Omental fat pad (tissue), 4 donors: ENCODE results near the gene OR10T2. TPM values are rescaled to one million over a fixed set of nuclear protein-coding genes. Genes with fewer than 3 reads are reported as not detected.
"Not testable (repeated sequence)": the region's sequence is repeated elsewhere in the genome, so short reads cannot be mapped to it uniquely, and the experiment has no call there.

Experiments used
- ATAC-seq: fragments of 150-250 bp; one replicate; pipeline ENCODE4 v1.9.1; 2016; ENCODE audit warnings: mild to moderate bottlenecking, moderate library complexity; ENCODE audit not compliant: low FRiP score
- DNase-seq: peaks from one replicate; pipeline ENCODE4 v3.0.0-alpha.2; 2019; ENCODE audit warnings: low spot score
- total RNA-seq, 4 donors: library from RNA; depleted of rRNA; stranded (reverse); fragments of >200 nt; gene quantifications; one replicate each; pipeline ENCODE4 v1.1.0, GENCODE V29; 2016
- TF ChIP-seq, protein P1 (sequence below), 3 donors: fragments of 450-650 bp; IDR thresholded peaks; one replicate each; pipeline ENCODE4 v1.5.1; 2016 to 2017; ENCODE audit warnings: antibody characterized with exemption in 3 of 3, mild to moderate bottlenecking in 3 of 3, moderate library complexity in 2 of 3

The OR10T2 gene
- total RNA-seq, 4 donors from 2014 or later: not detected

DNA sequence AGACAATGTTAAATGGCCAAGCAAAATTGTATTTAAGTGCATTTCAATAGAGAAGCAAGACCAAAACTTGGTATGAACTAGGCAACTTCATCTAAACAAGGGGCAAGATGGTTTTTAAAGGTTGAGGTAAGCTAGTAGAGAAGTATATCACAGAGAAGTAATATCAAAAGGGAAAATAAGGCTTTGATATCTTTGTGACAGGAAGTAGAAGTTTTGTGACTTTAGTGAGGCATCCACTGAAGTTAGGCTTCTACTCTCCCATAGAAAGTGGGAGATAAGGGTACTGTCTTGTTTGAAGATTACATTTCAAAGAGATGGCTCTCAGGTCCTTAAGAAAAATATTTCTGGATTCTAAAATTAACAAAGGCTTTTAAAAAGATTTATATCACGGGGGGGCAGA, 8.9 kb downstream of the OR10T2 start:
- ATAC-seq: no peak
- TF ChIP-seq, protein P1, sequence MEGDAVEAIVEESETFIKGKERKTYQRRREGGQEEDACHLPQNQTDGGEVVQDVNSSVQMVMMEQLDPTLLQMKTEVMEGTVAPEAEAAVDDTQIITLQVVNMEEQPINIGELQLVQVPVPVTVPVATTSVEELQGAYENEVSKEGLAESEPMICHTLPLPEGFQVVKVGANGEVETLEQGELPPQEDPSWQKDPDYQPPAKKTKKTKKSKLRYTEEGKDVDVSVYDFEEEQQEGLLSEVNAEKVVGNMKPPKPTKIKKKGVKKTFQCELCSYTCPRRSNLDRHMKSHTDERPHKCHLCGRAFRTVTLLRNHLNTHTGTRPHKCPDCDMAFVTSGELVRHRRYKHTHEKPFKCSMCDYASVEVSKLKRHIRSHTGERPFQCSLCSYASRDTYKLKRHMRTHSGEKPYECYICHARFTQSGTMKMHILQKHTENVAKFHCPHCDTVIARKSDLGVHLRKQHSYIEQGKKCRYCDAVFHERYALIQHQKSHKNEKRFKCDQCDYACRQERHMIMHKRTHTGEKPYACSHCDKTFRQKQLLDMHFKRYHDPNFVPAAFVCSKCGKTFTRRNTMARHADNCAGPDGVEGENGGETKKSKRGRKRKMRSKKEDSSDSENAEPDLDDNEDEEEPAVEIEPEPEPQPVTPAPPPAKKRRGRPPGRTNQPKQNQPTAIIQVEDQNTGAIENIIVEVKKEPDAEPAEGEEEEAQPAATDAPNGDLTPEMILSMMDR (IDR thresholded peaks at IDR 0.05): no peak
- DNase-seq: no peak

DNA sequence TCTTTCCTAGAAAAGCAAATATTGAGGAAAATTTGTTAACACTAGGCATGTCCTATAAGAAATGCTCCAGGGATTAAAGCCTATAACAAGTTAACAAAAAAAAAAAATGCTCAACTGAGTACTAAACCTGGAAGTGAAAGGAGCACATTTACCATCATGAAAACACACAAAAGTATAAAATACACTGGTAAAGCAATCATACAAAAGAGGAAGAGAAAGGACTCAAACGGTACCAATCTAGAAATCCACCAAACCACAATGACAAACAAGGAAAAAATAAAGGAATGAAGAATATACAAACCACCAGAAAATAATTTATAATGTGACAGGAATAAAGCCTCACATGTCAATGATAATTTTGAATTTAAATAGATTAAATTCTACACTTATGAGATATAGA, 24.4 kb downstream of the OR10T2 start:
- ATAC-seq (no peak), DNase-seq (no peak)
- TF ChIP-seq, protein P1 (IDR thresholded peaks at IDR 0.05): no peak

DNA sequence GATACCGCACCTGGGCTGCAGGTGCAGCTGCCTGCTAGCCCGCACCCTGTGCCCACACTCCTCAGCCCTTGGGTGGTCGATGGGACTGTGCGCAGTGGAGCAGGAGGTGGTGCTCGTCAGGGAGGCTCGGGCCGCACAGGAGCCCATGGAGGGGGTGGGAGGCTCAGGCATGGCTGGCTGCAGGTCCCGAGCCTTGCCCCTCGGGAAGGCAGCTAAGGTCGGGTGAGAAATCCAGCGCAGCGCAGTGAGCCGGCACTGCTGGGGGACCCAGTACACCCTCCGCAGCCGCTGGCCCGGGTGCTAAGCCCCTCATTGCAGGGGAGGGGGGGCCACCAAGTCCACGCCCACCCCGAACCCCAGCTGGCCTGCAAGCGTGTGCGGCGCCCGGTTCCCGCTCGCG, 25.2 kb downstream of the OR10T2 start:
- DNase-seq, ATAC-seq: not testable (repeated sequence)

DNA sequence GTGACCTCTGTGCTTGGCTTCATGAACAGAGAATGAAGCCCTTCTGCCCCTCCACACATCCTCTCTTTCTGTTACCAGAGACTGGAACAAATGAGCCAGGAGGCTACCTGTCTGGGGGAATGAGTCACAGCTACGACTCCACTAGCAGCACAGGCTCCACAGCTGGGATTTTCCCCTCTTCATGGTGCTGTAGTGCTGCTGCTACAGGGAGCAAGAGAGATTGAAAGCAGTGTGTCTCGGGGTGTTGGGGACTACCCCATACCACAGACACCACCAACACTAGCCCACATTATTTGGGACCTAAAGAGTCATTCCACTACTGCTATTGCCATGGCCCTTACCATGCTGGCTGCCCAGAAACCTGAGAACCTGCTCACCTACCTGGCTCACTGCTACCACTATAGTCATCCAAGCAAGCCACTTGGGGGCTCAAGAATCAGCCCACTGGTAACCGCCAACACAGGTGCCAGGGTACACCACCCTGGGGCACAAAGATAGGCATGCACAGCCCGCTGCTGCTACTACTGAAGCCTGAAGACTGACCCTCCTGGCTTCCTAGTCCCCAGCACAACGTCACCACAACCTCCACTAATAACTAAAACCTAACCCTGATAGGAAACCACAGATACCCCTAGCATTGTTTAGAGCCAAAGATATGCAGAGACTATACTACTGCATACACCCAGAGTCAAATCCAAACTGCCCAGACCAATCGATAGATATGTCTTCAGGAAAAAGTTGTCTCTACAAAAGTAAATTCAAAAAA, 27.9 kb downstream of the OR10T2 start:
- DNase-seq (no peak), ATAC-seq (no peak)
- TF ChIP-seq, protein P1 (IDR thresholded peaks at IDR 0.05): no peak

DNA sequence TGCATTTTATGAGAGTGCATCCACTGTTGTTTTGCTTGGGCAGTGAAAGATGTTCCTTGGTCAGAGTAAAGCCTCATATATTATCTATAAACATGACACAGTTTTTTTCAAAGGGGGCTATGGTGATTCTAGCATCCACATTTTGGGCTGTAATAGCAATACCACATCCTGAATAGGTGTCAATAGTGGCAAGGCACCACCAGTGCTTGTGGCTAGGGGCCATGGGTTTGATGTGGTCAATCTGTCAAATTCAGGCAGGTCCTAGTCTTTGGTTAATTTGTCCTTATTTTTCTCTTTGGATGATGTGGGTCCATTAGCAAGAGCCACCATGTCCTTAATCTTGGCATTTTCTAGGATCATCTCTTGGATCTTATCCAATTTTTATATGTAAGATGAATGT, 32.5 kb downstream of the OR10T2 start:
- ATAC-seq (no peak), DNase-seq (no peak)
- TF ChIP-seq, protein P1 (IDR thresholded peaks at IDR 0.05): no peak

DNA sequence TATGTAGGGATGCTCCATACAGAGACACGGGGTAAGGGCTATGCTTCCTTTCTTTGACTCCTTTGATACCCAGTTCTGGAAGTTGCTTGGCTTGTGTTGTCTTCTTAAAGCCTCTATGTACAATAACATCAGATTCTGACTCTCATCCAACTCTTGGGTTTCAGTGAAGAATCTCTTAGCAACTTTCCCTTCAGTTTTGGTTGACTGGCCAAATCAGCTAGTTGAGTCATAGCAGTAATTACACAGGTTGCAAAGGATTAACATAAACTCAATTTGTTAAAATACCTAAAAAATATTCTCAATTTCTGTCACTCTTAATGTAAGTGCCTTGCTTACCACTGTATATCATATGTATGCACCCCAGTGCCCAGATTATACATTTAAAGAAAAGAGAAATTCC, 36.3 kb downstream of the OR10T2 start:
- no peak for ATAC-seq
- no peak for DNase-seq
- TF ChIP-seq, protein P1 (IDR thresholded peaks at IDR 0.05): no peak

DNA sequence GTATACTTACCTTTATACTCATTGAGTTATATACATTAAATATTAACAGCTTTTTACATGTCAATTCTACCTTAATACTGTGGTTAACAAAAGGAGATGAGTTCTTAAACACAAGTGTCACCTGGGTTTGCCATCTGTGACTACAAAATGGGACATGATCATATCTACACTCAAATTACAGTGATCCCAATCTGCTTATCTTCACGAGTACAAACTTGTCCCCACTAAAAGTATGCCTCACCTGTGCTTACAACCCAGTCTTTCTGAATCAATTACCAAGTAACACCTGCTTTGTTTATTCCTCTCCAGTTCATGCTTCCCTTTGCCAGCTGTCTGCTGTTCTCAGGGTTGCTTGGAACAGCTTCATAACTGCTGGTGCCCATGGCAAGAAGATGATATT, 36.8 kb downstream of the OR10T2 start:
- ATAC-seq (no peak), DNase-seq (no peak)
- TF ChIP-seq, protein P1 (IDR thresholded peaks at IDR 0.05): no peak
